HG03108 (cell line): ENCODE data around the gene SERPINB8.
A peak's percentile ranks its signal among the peaks of the same experiment; 100 is the strongest.
"Not testable (repeated sequence)": the region's sequence is repeated elsewhere in the genome, so short reads cannot be mapped to it uniquely, and the experiment has no call there.

Source experiments
- ATAC-seq: cut with Tn5 transposase; IDR thresholded peaks from one replicate; pipeline ENCODE4 v1.9.1; 2021; ENCODE audit warnings: moderate library complexity; ENCODE audit not compliant: unreplicated experiment

The SERPINB8 gene, protein sequence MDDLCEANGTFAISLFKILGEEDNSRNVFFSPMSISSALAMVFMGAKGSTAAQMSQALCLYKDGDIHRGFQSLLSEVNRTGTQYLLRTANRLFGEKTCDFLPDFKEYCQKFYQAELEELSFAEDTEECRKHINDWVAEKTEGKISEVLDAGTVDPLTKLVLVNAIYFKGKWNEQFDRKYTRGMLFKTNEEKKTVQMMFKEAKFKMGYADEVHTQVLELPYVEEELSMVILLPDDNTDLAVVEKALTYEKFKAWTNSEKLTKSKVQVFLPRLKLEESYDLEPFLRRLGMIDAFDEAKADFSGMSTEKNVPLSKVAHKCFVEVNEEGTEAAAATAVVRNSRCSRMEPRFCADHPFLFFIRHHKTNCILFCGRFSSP

DNA sequence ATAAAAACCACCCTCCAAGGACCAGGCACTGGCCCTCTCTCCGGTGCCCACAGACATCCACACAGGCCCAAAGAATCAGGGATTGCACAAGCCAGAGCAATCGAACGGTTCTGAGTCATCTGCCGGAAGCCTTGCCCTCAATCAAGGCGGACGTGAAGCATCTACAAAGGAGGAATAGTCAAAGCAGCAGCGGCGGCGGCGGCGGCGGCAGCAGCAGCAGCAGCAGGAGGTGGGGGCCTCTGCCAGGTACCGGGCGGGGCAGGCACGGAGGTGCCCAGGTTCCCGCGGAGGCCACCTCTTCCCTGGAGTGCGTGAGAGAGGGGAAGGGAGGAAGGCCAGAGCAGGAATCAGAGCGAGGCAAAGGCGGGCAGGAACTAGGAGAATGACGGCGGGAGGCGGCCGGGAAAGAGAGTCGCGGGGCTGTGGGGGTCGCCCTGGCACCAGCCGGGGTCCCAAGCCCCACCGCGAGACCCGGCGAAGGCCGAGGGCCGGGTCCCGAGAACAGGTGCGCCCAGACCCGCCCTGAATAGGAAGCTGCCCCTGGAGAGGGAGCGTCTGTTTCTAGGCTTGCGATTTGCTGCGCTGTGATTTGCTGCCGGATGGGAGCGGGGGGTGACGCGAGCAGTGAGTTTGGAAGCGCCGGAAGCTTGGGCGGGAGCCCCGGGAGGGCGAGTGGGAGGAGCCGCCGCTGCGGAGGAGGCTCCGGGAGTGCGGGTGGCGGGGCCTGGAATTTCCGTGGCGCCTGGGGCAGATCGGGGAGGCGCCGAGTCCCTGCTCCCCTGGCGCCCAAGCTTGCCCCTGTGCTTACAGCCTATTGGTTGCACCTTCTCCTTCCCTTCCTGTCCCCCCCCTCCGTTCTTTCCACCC is at the start of gene SERPINB8:
SERPINB8 (plus strand) TSS at position 140 of the 867 bp plus-strand sequence. CDS start 8,228 bp downstream, outside the sequence.
- peak; percentile 92 for ATAC-seq

DNA sequence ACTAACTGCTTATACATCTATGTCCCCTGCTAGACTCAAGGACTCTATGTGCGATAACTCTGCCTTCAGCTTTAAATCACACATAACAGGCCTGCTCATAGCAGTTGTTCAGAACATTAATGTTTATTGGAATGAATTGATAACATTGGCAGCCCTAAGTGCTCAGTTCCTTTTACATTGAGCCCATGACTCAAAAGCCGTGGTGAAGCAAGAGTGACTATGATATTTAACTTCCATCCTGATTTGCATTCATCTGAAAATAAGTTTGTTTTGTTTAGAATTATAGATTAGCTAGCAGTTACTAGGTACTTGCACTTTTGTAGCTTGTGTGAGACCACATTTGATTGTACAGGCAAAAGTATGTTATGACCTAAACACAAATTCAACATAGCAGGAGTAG is 47.8 kb upstream of the SERPINB8 start:
- ATAC-seq: no peak

DNA sequence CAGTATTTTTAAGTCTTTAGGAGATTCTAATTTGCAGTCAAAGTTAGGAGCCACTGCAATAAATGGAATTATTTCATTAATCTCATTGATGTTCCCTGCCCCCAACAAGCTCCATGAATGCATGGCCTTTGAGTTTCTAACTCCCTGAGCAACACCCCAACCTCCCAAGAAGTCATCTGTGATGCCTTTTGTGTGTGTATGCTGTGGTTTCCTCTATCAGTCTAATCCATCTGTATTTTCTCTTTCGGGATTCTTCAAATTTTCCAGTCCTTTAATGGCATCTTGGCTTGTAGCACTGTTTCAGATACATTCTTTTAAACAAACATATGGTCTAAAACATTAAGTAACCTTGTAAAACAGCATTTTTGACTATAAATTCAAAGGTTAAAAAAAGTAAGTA is 45.3 kb upstream of the SERPINB8 start:
- ATAC-seq: no peak

DNA sequence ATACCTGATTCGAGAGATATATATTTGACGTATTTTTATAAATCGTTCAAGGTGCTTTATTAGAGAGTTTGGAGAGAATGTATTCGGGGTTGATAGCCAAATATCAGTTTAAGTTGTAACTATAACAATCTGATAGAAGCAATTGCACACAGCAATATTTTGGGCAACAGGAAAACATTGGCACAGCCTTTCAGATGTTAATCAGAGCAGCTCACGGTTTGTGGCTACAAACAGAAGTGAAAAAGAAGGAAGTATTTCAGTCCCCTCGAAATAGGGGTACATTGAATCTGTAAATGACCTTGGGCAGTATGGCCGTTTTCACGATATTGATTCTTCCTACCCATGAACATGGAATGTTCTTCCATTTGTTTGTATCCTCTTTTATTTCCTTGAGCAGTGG is 41.5 kb upstream of the SERPINB8 start:
- ATAC-seq: no peak

DNA sequence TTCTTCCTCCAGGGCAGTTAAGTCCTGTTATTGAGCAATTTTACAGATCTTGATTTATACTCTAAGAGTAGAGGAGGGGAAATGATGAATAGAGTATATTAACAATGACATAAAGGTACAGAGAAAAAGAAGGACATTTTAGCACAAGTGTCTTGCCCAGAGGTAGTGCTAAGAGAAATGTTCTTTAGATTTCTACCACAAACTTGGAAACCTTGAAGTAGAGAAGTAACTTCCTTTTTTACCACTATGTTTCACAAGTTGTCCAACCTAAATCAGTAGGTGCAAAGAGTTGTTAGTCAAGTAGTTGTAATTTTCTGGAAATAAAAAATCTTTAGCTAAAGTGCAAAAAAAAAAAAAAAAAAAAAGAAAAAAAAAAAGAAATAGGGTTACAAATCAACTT is 40.5 kb upstream of the SERPINB8 start:
- ATAC-seq: not testable (repeated sequence)

DNA sequence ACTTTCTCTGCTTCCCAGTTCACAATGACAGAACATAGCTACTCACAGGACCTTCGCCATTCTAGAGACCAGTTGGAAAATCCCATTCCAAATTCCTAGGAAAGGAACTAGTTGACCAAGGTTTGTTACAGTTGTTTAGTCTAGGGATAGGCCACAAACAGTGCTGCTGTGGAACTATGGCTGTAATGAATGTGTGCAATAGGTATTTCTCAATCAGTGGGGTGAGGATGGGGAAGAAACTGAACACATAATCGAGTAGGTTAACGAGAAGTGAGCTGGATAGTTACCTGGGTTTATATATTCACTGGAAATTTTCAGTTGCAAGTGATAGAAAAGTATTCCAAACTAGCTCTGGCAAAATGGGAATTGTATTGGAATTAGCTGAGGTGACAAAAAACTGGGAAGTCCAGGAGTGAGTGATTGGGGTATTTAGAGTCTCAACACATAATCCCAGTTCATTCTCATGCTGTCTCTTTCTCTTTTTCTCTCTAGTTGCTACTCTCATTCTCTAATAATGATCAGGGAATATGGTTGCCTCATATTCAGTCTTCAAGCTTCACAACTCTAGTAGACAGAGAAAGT is 39.0 kb upstream of the SERPINB8 start:
- no peak for ATAC-seq

DNA sequence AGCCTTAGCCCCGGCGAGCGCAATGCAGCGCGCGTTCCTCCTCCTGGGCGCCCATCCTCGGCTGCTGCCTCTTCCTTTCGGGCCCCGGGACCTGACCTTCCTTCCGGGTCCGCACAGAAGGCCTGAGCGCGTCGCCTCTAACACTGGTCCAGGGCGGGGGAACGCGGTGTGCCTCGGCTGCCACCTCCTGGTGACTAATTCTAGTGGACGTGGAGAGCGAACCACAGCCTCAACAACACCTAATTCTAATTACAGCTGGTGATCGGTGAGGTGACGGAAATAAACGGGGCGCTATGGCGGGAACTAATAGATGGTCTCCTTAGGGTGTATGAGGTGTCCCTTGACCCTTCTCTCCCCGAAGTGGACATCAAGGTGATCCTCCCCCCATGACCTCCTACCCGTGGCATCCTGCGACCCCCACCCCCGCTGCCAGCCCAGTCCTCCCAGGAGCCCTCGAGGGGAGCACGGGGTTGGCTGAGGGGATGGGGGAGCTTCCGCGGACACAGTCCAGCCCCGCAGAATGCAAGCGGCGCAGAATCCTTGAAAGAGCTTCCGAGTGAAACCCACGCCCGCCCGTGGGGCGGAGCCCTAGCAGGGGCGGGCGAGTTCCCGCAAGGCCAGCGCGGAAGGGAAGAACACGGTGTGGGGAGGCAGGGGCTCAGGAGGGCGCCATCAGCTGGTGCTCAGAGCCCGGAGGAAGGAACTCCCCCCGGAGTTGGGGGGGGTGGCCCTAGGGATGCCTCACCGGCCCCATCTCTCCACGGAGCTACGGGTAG is 33.5 kb upstream of the SERPINB8 start:
- ATAC-seq: peak; percentile 95

DNA sequence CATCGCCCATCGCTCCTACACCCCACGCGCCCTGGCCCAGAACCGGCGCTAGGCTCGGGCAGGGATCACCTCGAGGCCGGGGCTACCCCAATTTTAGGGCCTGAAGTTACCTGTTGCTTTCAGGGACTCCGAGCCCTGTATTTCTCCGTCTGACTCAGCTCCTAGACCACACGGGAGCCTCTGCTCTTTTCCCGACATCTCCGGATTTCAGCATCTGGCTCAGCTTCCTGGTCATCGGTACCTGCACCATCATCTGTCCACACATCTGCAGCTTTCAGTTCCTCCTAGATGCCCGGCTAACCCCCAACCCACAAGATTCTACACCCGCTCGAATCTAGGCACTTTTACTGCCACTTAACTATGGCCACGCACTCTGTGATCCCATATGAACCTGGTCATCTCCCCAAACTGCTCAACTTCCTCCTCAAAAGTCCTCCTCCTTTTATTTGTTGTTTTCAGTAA is 32.9 kb upstream of the SERPINB8 start:
- ATAC-seq: peak; percentile 28

DNA sequence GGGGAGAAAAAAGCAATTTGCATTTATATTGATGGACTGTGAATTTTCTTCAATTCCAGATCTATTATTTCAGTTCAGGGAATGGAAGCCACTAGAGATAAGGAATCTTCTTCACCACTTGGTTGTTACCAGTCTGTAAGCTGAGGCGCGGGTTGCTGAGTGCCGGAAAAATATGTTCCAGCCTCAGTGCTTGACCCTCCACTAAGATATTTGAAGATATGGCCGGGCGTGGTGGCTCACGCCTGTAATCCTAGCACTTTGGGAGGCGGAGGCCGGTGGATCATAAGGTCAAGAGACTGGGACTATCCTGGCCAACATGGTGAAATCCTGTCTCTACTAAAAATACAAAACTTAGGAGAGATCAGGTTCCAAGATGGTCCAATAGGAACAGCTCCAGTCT is 29.9 kb upstream of the SERPINB8 start:
- no peak for ATAC-seq

DNA sequence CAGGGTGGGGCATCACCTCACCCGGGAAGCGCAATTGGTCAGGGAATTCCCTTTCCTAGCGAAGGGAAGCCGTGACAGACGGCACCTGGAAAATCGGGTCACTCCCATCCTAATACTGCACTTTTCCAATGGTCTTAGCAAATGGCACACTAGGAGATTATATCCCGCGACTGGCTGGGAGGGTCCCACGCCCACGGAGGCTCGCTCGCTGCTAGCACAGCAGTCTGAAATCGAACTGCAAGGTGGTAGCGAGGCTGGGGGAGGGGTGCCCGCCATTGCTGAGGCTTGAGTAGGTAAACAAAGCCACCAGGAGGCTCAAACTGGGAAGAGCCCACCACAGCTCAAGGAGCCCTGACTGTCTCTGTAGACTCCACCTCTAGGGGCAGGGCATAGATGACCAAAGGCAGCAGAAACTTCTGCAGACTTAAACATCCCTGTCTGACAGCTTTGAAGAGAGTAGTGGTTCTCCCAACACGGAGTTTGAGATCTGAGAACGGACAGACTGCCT is 29.3 kb upstream of the SERPINB8 start:
- not testable (repeated sequence) for ATAC-seq

DNA sequence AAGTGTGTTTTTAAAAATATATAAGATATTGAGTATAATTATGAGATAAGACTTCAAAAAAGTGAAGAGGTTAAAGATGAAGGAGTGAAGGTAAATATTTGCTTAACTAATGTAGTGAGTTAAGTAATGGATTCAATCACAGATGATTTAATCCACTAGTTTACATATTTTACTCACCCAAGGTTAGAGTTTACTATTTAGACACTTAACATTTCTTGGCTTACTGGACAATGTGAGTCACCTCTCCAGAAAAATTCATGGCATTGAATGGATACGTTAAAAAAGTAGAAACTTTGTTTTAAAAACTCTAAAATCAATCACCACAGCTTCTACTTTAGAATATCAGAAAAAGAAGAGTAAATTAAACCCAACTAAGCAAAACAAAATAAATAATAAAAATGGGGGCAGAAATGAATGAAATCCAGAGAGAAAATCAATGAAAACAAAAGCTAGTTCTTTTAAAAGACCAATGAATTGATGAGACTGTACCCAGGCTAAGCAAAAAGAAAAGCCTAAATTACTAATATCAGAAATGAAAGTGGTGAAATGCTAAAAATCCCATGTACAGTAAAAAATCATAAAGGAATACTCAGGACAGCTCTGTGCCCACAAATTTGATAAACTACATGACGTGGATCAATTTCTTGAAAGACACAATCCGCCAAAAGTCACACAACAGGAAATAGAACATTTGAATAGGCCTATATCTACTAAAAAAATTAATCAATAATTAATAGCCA is 22.7 kb upstream of the SERPINB8 start:
- no peak for ATAC-seq

DNA sequence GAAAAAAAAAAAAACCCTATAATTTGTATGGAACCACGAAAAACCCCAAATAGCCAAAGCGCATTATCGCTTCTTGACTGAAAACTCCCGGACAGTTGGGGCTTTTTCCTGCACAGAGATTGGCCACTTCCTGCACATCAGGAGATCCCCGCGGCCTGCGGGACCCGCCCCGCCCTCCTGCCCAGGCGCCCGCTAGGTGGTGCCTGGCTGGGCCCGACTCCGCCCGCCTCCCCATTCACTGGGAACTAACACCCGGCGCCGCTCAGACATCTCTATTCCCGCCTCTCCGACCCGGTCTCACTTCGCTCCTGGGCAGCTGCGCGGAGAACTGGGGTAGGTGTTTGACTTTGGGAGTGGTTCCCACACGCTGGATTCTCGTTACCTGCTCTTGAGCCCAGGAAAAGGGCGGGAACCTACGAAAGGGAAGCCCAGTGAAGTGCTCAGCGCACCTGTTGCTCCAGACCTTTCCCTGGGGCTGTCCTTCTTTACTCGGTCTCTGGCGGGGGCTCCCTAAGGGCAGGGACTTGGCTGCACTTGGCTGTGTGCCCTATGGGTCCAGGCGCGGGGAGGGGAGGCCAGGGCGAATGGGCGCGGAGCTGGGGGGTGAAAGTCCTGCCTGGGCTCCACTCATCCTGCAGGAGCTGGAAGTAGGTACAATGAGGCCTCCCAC is 20.7 kb upstream of the SERPINB8 start, which contains the start of gene HMSD:
HMSD (plus strand) TSS at position 234 of the 670 bp plus-strand sequence. CDS start 4,155 bp downstream, outside the sequence.
- peak; percentile 93 for ATAC-seq

DNA sequence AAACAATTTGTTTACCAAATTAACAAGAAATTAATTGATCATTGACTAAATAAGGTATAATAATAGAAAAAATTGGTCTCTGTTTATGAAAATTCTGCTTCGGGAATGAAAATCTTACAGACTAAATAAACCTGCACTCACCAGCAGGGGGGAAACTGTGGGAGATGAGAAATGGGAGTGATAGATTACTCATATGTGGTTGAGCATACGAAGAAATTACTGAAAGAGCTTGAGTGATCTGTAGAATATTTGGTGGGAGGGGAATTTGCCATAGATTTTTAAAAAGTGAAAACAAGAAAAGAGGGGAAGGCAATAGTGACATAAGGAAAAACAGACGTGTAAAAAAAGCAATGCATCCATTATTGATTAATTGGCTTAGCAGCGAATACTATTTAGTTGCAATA is 18.6 kb upstream of the SERPINB8 start:
- no peak for ATAC-seq

DNA sequence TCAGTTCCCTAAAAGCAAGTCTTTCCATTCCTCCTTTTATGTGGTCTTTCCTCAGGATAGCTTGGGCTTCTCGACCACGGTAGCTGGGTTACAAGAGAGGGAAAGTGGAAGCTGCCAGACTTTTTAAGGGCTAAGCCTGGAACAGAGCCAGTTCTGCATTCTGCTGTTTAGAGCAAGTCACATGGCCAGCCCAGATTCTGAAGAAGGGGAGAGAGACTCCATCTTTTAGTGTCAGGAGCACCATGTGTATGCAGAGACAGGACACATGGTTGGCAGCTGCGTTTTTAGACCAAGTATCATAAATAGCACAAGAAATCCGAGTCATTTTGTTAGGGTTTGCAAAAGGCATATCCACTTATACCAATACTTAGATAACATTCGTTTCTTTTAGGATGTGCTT is 16.1 kb upstream of the SERPINB8 start:
- ATAC-seq: no peak

DNA sequence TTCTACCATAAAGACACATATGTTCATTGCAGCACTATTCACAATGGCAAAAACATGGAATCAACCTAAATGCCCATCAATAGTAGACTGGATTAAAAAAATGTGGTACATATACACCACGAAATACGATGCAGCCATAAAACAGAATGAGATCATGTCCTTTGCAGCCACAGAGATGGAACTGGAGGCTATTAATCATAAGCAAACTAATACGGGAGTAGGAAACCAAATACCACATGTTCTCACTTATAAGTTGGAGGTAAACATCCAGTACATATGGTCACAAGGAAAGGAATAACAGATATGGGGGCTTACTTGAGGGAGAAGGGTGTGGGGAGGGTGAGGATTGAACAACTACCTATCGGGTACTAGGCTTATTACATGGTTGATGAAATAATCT is 13.1 kb upstream of the SERPINB8 start:
- no peak for ATAC-seq

DNA sequence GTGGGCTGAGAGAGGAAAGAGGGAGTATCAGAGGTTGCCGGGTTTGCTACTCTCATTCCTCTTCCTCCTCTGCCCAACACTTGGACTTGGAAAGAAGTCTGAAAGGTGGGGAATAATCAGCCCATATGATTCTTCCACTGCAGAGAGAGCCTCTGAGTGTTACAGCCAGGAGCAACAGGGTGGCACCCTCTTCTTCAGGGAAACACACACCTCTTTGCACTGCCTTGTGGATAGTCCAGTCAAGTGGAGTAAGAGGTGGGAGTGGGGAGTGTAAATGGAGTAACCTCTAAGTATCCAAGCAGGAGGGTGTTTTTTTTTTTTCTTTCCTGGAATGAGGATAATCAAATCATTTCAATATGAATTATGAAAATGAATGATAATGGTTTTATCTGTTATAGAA is 9.0 kb upstream of the SERPINB8 start:
- no peak for ATAC-seq

DNA sequence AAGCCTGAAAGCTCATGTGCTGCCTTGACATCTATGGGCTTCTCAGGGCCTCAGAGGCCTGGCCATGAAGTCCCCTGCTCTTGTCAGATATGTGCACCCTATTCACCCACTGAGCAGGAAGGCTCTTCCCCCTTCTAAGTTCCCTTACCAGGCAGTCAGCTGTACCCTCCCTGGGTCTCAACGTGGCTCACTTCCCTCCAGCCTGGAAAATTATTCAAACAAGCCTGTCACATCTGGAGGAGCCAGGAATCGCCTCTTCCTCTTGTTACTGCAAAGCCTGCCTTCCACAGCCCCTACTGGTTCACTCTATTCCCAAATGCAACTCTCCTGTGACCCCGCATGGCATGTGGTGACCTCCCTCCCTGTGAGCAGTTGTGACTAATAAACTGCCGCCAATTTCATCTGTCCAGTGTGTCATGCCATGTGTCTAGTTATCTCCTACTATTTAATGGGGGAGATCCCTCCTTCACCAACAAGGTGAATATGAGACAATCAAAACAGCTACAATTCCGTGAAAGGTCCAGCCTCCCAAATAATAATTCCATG is 8.4 kb upstream of the SERPINB8 start:
- no peak for ATAC-seq

DNA sequence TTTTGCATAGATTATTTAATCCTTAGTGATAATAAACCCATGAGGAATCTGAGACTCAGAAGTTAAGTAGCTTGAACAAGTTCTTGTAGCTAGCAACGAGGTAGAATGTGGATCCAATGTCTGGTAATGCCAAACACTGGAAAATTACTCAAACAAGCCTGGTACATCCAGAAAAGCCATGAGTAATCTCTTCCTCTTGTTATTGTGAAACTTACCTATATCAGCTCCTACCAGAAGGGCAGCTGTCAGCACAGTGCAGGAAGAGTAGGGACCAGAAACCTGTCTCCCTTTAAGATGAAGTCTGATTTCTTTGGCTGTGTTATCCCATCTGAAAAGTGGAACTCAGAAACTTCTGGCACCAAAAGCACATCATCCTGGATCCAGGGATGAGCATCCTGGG is 7.7 kb upstream of the SERPINB8 start:
- ATAC-seq: no peak
